ENCODE data around the gene TOE1. TPM values are rescaled to one million over a fixed set of nuclear protein-coding genes. Genes with fewer than 3 reads are reported as not detected.

Gene TOE1
- 11.0 to 12.9 TPM (median 12.4 TPM) in 5 replicates for total RNA-seq (2022; extraction: Qiagen RNA extraction)

GRCh38 chr1:45339789-45340558 is at the start of gene TOE1, which contains the start of gene MUTYH:
Gene TOE1, plus strand, starts transcription at chr1:45340170. Its CDS starts 83 bp downstream, at chr1:45340253.
Gene MUTYH, minus strand, starts transcription at chr1:45340440. Its CDS starts 5,935 bp downstream, at chr1:45334505.

GRCh38 chr1:45326627-45327623 is 13.0 kb upstream of the TOE1 start, which contains the start of gene HPDL:
Gene HPDL, plus strand, starts transcription at chr1:45326895. Its CDS starts 254 bp downstream, at chr1:45327149.

Other genes with a start within 250 kb of the TOE1 start
- gene ZSWIM5, start 133.6 kb upstream of the TOE1 start, total RNA-seq (2022; extraction: Qiagen RNA extraction), result 0.36 to 0.71 TPM (median 0.57 TPM) in 5 replicates
- gene HPDL, start 13.3 kb upstream of the TOE1 start, total RNA-seq (2022; extraction: Qiagen RNA extraction), result 2.7 to 3.5 TPM (median 3.2 TPM) in 5 replicates
- gene MUTYH, start 270 bp downstream of the TOE1 start, total RNA-seq (2022; extraction: Qiagen RNA extraction), result 7.0 to 9.6 TPM (median 9.1 TPM) in 5 replicates
- gene TESK2, start 151.0 kb downstream of the TOE1 start, total RNA-seq (2022; extraction: Qiagen RNA extraction), result 0.10 to 0.29 TPM (median 0.18 TPM) in 5 replicates
- gene CCDC163, start 159.9 kb downstream of the TOE1 start, total RNA-seq (2022; extraction: Qiagen RNA extraction), result 1.3 to 2.0 TPM (median 1.8 TPM) in 5 replicates
- 2.0 to 3.5 TPM (median 2.6 TPM) in 5 replicates for gene MMACHC, start 160.1 kb downstream of the TOE1 start, total RNA-seq (2022; extraction: Qiagen RNA extraction)
- 1,711 to 2,308 TPM (median 1,822 TPM) in 5 replicates for gene PRDX1, start 181.7 kb downstream of the TOE1 start, total RNA-seq (2022; extraction: Qiagen RNA extraction)
- gene AKR1A1, start 210.7 kb downstream of the TOE1 start, total RNA-seq (2022; extraction: Qiagen RNA extraction), result 66.4 to 78.5 TPM (median 71.2 TPM) in 5 replicates
- 119 to 153 TPM (median 121 TPM) in 5 replicates for gene NASP, start 243.9 kb downstream of the TOE1 start, total RNA-seq (2022; extraction: Qiagen RNA extraction)